ENCODE measurements around the gene EGFL6.

- TF ChIP-seq CTCF (IDR thresholded peaks at IDR 0.05), result no peak
- no peak for TF ChIP-seq USF2 (IDR thresholded peaks at IDR 0.05)
- no peak for TF ChIP-seq CHD2 (IDR thresholded peaks at IDR 0.05; ENCODE audit: low read length, partially characterized antibody)
- TF ChIP-seq RNF2 (IDR thresholded peaks at IDR 0.05; ENCODE audit: borderline replicate concordance, low read depth), result no peak
- TF ChIP-seq PHF8 (IDR thresholded peaks at IDR 0.05; ENCODE audit: borderline replicate concordance, low read depth), result no peak
- no peak for TF ChIP-seq POLR2A (IDR thresholded peaks at IDR 0.05; ENCODE audit: low read length)
- TF ChIP-seq CBX2 (IDR thresholded peaks at IDR 0.05; ENCODE audit: borderline replicate concordance, low read depth), result no peak
- no peak for TF ChIP-seq EP300 (IDR thresholded peaks at IDR 0.05)
- no peak for TF ChIP-seq CHD4 (IDR thresholded peaks at IDR 0.05; ENCODE audit: borderline replicate concordance)
- TF ChIP-seq HDAC2 (IDR thresholded peaks at IDR 0.05), result no peak
- TF ChIP-seq SMC3 (IDR thresholded peaks at IDR 0.05), result no peak
- TF ChIP-seq NR3C1 (IDR thresholded peaks at IDR 0.05), result no peak
Observed at GRCh38 chrX:13650318-13650717, 80.9 kb downstream of the EGFL6 start.
